HG03575 (cell line): Measurements from ENCODE around the gene GNPDA1.
"Not testable (repeated sequence)": the region's sequence is repeated elsewhere in the genome, so short reads cannot be mapped to it uniquely, and the experiment has no call there.

Experiments used
- ATAC-seq: cut with Tn5 transposase; IDR thresholded peaks from one replicate; pipeline ENCODE4 v1.9.1; 2021; ENCODE audit not compliant: unreplicated experiment, insufficient number of reproducible peaks, low FRiP score; ENCODE audit errors: extremely low read depth

The GNPDA1 gene

DNA sequence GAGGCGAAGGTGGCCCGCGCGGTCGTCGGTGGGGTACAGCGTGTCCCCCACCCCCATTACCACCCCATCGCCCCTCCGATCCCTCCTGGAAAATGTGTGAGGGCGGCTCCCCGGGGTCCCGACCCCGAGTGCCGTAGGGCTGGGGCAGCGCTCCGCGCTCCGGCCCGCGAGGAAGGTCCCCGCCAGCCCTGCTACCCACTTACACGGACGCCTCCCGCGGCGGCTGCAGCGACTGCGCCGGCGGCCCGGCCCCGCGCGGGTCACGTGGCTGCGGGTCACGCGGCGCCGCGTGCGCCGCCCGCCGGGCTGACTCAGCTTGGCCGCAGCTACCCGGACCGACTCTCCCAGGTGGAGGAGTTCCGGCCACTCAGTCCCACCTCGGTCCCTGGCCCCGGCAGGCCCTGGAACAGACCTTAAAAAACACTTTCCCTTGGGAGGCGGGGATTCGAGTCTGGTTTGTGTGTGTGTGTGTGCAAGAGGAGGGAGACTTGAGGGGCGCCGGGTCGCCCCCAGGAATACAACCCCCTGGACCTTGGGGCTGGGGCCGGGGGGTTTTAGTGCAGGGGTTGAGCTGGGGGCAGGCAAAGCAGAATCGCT lies at the start of gene GNPDA1:
Gene GNPDA1 (minus strand): TSS at position 236 of the 597 bp plus-strand sequence. CDS start 992 bp downstream, outside the sequence.
- ATAC-seq = no peak

DNA sequence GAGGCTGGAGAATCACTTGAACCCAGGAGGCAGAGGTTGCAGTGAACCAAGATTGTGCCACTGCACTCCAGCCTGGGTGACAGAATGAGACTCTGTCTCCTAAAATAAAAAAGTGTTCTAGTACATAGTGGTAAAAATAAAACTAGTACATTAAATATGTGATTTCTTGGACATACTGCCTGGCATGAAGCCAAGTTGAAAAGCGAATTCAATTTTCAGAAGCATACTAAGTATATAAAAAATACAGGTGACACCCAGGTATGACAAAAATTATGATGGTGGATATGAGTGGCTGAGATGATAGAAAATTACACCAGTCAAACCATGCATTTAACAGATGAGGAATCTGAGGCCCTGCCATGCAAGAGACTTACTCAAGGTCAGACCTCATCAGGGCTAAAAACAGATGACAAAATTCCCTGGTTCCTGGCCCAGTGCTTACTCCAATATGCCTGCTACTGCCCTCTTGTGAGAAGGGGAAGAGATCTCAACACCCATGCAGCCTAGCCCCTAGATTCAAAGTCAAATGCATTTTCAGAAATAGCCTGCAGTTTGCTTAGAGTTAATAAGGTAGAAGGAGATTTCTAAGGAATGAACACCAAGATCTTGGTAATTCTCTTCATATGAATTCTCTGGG lies 46.6 kb upstream of the GNPDA1 start:
- ATAC-seq = no peak

DNA sequence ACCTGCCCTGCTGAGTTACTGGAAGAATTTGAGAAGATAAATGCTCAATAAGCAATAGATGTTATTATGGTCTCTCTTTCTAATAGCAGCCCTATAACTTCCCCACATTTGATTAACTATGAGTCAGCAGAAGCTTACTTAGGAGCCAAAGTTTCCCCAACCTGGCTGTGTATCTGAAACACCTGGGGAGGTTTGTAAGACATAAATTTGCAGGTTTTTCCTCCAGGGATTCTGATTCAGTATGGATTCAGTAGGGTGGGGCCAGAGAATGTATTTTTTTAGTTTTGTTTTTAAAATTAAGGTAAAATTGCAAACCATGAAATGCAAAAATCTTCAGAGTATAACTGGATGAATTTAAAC lies 44.9 kb upstream of the GNPDA1 start:
- no peak for ATAC-seq

DNA sequence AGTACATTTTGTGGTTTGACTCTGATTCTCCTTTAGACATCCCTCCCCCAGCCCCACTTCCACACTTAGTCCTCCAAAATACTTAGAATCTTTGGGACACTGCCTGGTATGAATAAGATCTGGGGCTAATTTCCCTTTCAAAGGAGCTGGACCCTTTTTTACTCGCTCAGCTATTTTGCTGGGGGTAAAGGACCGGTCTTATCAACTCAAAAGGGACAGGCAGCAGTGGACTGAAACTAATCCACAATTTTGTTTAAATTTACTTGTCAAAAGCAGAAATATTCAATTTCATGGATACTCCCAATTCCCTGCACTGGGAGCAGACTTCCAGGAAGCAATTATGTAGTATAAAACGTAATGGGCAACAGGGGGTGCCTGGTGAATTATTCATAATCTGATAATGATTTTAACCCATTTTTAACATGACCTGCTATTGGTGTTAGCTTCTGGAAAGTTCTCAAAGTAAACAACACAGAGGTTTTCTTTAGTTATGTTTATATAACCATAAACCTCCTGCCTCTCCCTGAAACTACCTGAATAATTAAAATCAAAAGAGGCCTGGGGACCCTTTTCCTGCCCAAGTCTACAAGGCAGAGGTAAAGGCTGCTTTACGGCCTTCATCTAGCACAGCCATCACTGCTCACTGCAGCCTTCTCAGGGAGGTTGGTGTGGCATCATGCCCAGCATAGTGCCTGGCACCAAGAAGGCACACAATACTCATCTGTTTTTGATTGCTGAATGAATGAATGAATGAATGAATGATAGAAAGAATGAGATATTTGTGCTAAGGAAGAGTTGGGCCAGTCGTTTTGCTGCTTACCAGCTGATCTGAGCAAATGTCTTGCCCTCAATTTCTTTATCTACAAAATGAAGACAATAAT lies 44.2 kb upstream of the GNPDA1 start:
- ATAC-seq = no peak

DNA sequence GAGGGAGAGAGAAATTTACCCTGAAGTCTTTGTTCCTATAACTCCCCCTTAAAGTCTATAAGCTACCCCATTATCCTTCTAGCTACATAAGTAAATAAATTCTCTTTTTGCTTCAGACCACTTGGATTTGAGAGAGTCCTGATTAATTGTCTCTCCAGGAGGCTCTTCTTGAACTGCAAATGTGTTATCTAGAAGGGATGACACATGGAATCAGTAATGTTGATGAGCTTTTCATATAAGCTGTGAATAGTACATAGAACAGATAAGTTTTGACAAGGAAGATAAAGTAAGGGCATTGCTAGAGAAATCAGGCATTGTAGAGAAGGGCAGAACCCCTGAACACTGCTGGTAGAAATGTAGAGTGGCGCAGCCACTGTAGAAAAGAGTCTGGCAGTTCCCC lies 42.5 kb upstream of the GNPDA1 start:
- no peak for ATAC-seq

DNA sequence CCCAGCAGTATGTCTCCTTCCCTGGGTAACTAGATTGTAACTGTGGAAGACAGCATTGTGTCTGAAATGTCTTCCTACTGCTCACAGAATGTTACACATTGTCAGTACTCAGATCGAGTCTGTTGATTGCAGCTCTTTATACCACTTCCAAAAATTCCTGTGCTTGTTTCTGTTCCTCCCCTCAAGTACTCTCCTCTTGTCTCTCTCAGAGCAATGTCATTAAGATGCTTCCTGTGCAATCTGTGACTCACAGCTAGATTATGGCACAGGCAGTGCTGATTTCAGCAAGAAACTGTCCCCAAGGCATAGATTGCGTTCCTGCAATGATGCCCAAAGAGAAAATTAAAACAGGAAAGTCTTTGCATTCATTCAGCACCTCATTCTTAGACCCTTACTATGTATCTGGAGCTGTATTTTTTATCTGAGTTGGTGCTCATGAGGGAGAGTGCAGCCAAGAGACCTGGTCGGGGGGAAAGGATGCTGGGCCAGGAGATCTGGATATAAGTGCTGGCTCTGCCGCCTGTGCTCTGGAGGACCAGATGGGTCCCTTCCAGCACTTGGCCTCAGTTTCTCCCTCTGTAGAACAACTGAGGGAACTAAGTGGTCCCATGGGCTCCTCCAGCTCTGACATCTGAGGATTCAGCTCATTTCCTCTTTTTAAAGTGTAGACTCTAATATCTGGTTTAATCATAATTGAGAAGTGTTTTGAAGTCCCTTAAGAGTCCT lies 40.8 kb upstream of the GNPDA1 start:
- no peak for ATAC-seq

DNA sequence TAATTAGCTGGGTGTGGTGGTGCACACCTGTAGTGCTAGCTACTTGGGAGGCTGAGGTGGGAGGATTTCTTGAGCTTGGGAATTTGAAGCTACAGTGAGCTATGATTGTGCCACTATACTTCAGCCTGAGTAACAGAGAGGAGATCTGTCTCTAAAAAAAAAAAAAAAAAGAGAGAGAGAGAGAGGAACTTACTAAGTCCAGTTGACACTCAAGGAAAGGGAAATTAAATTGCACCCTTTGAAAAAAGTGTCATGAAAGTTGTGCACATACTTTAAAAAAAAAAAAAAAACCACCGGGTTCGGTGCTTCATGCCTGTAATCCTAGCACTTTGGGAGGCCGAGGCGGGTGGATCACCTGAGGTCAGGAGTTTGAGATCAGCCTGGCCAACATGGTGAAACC lies 39.2 kb upstream of the GNPDA1 start:
- ATAC-seq = not testable (repeated sequence)

DNA sequence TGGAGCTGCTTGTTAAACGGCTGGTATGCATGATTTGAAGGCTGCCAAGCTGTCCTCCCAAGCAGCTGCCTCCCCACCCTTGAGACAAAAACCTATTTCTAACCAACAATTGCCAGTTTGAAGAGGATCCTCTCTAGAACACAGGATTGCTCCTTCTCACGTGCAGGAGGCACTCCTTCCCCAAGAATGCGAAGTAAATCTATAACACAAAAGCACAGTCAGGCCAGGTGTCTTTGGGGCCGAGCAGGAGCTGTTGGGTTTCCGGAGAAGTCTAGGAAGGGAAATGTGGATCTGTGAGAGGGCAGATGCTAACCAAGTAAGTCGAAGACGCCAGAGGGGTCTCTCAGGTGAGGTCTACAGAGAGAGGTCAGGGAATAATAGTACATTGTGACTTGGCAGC lies 35.4 kb upstream of the GNPDA1 start:
- no peak for ATAC-seq

DNA sequence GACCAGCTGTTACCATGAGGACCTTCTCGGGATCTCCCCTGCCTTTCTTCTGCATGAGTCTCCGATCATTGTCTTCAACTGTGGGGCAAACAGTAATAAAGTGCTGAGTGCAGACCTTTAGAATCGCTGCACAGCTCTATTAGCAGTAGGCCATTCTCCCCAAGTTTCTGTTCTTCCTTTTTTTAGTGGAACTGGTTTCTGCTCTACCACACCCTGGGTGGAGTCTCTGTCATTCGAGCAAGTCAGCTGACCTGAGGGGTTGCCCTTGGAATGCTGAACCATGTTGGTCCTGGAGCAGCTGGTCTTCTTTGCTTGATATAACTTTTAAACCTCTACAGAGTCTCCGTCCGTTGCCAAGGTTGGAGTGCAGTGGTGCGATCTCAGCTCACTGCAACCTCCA lies 33.4 kb upstream of the GNPDA1 start:
- ATAC-seq = no peak

DNA sequence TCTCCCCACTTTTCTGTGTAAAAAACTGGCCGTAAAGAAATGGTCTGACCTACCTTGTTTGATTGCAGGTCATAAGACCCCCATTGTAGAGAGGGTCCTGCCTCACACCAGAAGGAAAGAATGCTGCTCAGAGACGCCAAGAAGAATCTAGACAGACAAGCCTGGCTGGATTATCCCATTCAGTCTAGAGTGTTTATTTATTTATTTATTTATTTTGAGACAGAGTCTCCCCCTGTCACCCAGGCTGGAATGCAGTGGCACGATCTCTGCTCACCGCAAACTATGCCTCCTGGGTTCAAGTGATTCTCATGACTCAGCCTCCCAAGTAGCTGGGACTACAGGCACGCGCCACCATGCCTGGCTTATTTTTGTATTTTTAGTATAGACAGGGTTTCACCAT lies 28.1 kb upstream of the GNPDA1 start:
- not testable (repeated sequence) for ATAC-seq

DNA sequence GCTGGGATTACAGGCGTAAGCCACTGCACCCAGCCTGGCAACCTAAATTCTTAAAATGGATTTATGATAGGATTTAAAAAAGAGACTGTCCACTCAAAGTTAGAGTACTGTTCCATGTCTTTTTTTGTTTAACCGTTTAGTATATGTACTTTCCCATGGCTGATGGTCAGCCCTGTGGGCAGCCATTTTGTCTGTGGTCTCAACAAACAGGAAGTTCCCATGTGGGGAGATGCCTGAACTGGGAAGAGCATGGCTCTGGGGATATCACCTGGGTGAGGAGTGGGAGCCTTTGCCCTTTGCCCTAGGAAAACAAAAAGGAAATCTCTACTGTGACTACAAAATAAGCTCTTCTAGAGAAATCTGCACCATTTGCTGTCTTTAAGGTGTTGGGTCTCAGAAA lies 27.5 kb upstream of the GNPDA1 start:
- ATAC-seq = no peak

DNA sequence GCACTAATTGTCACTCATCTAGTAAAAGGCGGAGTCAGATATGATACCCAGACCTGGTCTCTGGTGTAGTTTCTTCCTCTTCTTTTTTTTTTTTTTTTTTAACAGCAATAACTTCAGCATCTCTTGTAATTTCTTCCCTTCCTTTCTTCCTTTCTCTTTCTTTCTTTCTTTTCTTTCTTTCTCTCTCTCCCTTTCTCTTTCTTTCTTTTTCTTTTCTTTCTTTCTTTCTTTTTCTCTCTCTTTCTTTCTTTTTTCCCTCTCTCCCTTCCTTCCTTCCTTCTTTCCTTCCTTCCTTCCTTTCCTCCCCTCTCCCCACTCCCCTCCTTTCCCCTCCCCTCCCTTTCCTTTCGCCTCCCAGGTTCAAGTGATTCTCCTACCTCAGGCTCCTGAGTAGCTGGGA lies 25.9 kb upstream of the GNPDA1 start:
- no peak for ATAC-seq

DNA sequence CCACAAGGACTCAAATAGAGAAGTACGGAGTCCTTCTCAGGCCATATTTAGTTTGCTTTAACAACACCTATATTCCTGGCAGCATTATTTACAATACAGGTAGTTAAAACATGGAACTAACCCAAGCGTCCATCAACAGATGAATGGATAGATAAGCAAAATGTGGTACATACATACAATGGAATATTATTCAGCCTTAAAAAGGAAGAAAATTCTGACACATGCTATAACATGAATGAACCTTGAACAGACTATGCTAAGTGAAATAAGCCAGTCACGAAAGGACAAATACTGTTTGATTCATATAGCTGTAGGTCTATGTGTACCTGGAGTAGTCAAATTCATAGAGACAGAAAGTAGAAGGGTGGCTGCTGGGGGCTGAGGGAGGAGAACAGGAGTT lies 24.8 kb upstream of the GNPDA1 start:
- ATAC-seq = not testable (repeated sequence)

DNA sequence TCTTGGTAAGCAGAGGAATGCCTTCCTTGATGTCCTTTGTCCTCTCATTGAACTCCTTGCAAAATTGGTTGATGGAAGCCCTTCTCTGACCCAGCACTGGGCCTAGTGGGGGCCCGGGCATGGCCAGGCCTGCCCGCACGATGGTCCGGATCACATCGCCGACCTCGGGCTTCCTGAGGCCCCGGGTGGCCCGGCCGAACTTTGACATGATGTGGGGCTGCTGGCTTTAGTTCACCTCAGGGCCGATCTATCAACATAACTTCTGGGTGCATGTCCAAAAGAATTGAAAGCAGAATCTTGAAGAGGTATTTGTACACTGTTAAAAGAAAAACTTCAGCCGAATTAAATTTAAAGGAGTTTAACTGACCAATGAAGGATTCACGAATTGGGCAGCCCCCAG lies 24.1 kb upstream of the GNPDA1 start:
- ATAC-seq = no peak

DNA sequence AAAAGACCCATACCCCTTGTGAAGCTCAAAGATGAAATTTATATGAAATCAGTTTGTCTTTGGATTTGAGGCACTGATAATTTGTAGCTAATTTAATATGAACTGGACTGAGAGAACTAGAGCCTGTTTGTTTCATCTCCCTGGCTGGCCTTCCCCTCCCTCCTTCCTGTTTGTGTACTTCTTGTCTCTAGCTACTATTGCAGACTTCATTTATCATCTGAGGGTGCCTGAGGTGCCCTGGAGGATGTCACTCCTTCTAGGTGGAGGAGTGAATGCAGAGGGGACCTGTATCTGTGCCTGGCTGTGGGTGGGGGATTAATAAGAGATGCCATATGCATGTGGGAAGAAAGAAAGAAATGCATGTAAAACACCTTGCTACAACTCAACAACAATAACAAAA lies 22.2 kb upstream of the GNPDA1 start:
- no peak for ATAC-seq

DNA sequence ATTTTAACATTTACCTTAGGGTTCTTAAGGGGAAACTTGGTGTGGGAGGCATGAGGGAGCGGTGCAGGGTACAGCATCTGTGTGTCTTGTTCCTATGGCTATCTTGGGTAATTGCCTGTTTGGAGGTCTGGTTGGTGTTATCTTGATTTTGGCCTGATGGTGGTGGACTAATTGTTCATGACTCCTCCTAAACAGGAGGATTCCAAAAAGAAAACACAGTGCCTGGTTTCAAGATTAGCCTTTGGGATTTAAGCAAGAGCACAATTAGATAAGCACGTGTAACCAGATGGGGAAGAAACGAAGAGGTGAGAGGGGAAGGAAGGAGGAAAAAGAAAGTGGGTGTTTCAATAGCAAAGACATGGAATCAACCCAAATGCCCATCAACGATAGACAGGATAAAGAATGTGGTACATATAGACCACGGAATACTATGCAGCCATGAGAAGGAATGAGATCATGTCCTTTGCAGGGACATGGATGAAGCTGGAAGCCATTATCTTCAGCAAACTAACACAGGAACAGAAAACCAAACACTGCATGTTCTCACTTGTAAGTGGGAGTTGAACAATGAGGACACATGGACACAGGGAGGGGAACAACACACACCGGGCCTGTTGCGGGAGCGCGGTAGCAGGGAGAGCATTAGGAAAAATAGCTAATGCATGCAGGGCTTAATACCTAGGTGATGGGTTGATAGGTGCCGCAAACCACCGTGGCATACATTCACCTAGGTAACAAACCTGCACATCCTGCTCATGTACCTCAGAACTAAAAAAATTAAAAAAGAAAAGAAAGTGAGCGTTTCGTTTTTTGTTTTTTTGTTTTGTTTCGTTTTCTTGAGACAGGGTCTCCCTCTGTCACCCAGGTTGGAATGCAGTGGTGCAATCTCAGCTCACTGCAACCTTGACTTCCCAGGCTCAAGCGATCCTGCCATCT lies 21.1 kb upstream of the GNPDA1 start:
- ATAC-seq = not testable (repeated sequence)

DNA sequence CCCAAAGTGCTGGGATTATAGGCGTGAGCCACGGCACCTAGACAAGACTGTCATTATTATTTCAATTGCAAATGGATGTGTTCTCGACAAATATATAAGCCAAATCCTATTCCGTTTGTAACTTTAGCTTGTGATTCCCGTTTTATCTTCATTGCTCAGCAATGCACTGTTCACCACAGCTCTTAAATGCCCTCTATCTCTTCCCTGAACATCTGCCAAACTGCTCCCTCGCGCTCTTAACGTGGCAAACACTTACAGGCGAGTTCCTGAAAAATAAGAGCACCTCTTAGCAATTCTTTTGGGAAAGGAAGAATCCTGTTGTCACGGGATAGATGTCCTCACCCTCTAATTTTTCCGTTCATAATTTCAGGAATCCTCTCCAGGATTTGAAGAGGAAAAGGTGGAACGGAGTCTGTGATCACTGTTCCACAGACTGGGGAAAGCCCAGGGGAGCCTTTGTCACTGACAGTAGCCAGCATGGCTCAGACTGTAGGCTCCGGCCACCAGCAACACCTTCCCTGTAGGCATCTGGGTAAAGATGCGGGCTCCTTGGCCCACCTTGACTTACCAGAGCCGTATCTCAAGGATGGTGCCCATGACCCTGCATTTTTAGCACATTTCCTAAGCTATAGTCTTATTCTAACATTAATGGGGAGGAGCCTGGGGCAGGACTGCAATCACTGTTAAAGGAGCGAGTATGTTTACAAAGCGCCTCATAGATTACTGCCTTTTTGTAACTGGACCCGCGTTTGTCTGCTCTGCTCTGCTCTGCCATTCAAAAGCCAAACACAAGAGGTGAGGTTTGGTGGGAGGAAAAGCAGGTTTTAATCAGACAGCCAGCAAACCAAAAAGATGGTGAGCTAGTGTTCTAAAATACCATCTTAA lies 20.2 kb upstream of the GNPDA1 start:
- ATAC-seq = no peak

DNA sequence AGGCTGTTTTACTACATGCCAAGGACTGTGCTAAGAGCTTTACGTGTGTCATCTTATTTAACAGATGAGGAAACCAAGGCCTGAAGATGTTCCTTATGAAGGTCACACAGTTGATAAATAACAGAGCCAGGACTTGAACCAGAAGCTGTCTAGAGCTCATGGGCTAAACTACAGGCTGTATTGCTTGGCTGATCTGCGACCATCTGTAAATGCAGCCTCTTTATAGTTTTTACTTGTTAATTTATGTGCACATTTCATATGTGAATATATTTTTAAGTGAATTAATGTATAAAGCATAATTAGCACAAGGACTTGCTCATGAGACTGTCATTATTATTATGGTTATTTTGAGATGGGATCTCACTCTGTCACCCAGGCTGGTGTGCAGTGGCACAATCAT lies 19.3 kb upstream of the GNPDA1 start:
- no peak for ATAC-seq
